ENCODE measurements around the gene NOS1AP.
"Not testable (repeated sequence)": the region's sequence is repeated elsewhere in the genome, so short reads cannot be mapped to it uniquely, and the experiment has no call there.

NOS1AP gene

GRCh38 chr1:162069334-162070093 lies at the start of gene NOS1AP:
Gene NOS1AP (plus strand): TSS chr1:162069691. CDS start chr1:162070178, 487 bp downstream.
- DNase-seq (ENCODE audit: low read depth), result peak; percentile 56

- DNase-seq (ENCODE audit: low read depth), result no peak
Observed at GRCh38 chr1:162020150-162020549, 49.3 kb upstream of the NOS1AP start.

GRCh38 chr1:162021124-162021523 lies 48.4 kb upstream of the NOS1AP start:
- DNase-seq (ENCODE audit: low read depth), result no peak

- DNase-seq (ENCODE audit: low read depth), result no peak
Observed at GRCh38 chr1:162022626-162023025, 46.9 kb upstream of the NOS1AP start.

GRCh38 chr1:162023181-162023546 lies 46.3 kb upstream of the NOS1AP start:
- DNase-seq (ENCODE audit: low read depth), result no peak

- DNase-seq (ENCODE audit: low read depth), result no peak
Observed at GRCh38 chr1:162023547-162024501, 45.7 kb upstream of the NOS1AP start, which contains the start of gene OLFML2B. Gene OLFML2B (minus strand): TSS chr1:162023869. CDS start chr1:162023430, 439 bp downstream.

- DNase-seq (ENCODE audit: low read depth), result no peak
Observed at GRCh38 chr1:162025541-162025940, 44.0 kb upstream of the NOS1AP start.

GRCh38 chr1:162026881-162027280 lies 42.6 kb upstream of the NOS1AP start:
- DNase-seq (ENCODE audit: low read depth), result no peak

GRCh38 chr1:162028726-162029125 lies 40.8 kb upstream of the NOS1AP start:
- no peak for DNase-seq (ENCODE audit: low read depth)

GRCh38 chr1:162029157-162029556 lies 40.3 kb upstream of the NOS1AP start:
- no peak for DNase-seq (ENCODE audit: low read depth)

- no peak for DNase-seq (ENCODE audit: low read depth)
Observed at GRCh38 chr1:162030759-162031280, 38.7 kb upstream of the NOS1AP start.

GRCh38 chr1:162033428-162033827 lies 36.1 kb upstream of the NOS1AP start:
- DNase-seq (ENCODE audit: low read depth), result no peak

- no peak for DNase-seq (ENCODE audit: low read depth)
Observed at GRCh38 chr1:162035241-162035640, 34.2 kb upstream of the NOS1AP start.

- DNase-seq (ENCODE audit: low read depth), result no peak
Observed at GRCh38 chr1:162036163-162036562, 33.3 kb upstream of the NOS1AP start.

- no peak for DNase-seq (ENCODE audit: low read depth)
Observed at GRCh38 chr1:162038624-162039023, 30.9 kb upstream of the NOS1AP start.

- DNase-seq (ENCODE audit: low read depth), result no peak
Observed at GRCh38 chr1:162040001-162040400, 29.5 kb upstream of the NOS1AP start.

- no peak for DNase-seq (ENCODE audit: low read depth)
Observed at GRCh38 chr1:162040657-162041056, 28.8 kb upstream of the NOS1AP start.

- DNase-seq (ENCODE audit: low read depth), result no peak
Observed at GRCh38 chr1:162042361-162042760, 27.1 kb upstream of the NOS1AP start.

- no peak for DNase-seq (ENCODE audit: low read depth)
Observed at GRCh38 chr1:162046921-162047320, 22.6 kb upstream of the NOS1AP start.

- not testable (repeated sequence) for DNase-seq (ENCODE audit: low read depth)
Observed at GRCh38 chr1:162053949-162054348, 15.5 kb upstream of the NOS1AP start.

- DNase-seq (ENCODE audit: low read depth), result no peak
Observed at GRCh38 chr1:162055062-162055461, 14.4 kb upstream of the NOS1AP start.

GRCh38 chr1:162056043-162056442 lies 13.4 kb upstream of the NOS1AP start:
- DNase-seq (ENCODE audit: low read depth), result no peak

GRCh38 chr1:162056579-162056978 lies 12.9 kb upstream of the NOS1AP start:
- no peak for DNase-seq (ENCODE audit: low read depth)
